IgD-negative memory B cell (primary cell): ENCODE results near the gene DMRTB1. TPM values are rescaled to one million over a fixed set of nuclear protein-coding genes. Genes with fewer than 3 reads are reported as not detected.

Experiments used
- H3K27ac Mint-ChIP-seq, 3 donors: one replicate each; pipeline ENCODE4 v1.8.0; 2020 to 2022; ENCODE audit warnings: mild to moderate bottlenecking in 3 of 3, mixed read lengths in 3 of 3, moderate library complexity in 1 of 3
- H3K27me3 Mint-ChIP-seq: one replicate; pipeline ENCODE4 v1.8.0; 2021; ENCODE audit warnings: mixed read lengths
- H3K36me3 Mint-ChIP-seq: one replicate; pipeline ENCODE4 v1.8.0; 2020; ENCODE audit warnings: mild to moderate bottlenecking, mixed read lengths
- H3K4me1 Mint-ChIP-seq, 3 donors: one replicate each; pipeline ENCODE4 v1.8.0; 2020 to 2022; ENCODE audit warnings: mixed read lengths in 3 of 3, mild to moderate bottlenecking in 1 of 3
- H3K4me3 Mint-ChIP-seq, 4 donors: one replicate each; pipeline ENCODE4 v1.8.0; 2020 to 2022; ENCODE audit warnings: mild to moderate bottlenecking in 4 of 4, mixed read lengths in 4 of 4, moderate library complexity in 3 of 4
- H3K9me3 Mint-ChIP-seq, 3 donors: one replicate each; pipeline ENCODE4 v1.8.0; 2020 to 2021; ENCODE audit warnings: mixed read lengths in 3 of 3, mild to moderate bottlenecking in 1 of 3
- polyA plus RNA-seq: library from polyadenylated mRNA; unstranded; fragments of 300-500 nt; fragmentation: Illumina TruSeq; gene quantifications from one replicate; pipeline ENCODE4 v1.2.3, GENCODE V29; 2021

The DMRTB1 gene
- polyA plus RNA-seq, 1 donor from 2014 or later = not detected

GRCh38 chr1:53511933-53512806 is 53.0 kb downstream of the DMRTB1 start:
- Mint-ChIP-seq H3K27me3 (peaks cover 3% of the 10 kb centered on the region), H3K9me3 (no peaks in the 10 kb centered on the region), H3K4me1 (peaks cover 0 to 2% (median 0%) of the 10 kb centered on the region in 3 donors), H3K27ac (no peak overlapping the region), H3K4me3 (no peak overlapping the region), H3K36me3 (no peaks in the 10 kb centered on the region)

GRCh38 chr1:53512807-53513755 is 53.9 kb downstream of the DMRTB1 start:
- H3K4me1 Mint-ChIP-seq = peaks cover 0 to 2% (median 0%) of the 10 kb centered on the region in 3 donors
- no peak overlapping the region for H3K27ac Mint-ChIP-seq
- no peak overlapping the region for H3K4me3 Mint-ChIP-seq
- H3K27me3 Mint-ChIP-seq = peaks cover 3% of the 10 kb centered on the region
- H3K9me3 Mint-ChIP-seq = no peaks in the 10 kb centered on the region
- H3K36me3 Mint-ChIP-seq = no peaks in the 10 kb centered on the region

GRCh38 chr1:53513846-53514245 is 54.6 kb downstream of the DMRTB1 start:
- Mint-ChIP-seq H3K4me1 (peaks cover 0 to 2% (median 0%) of the 10 kb centered on the region in 3 donors), H3K36me3 (no peaks in the 10 kb centered on the region), H3K27me3 (peaks cover 3% of the 10 kb centered on the region), H3K4me3 (no peak overlapping the region), H3K9me3 (no peaks in the 10 kb centered on the region), H3K27ac (no peak overlapping the region)

GRCh38 chr1:53514436-53514835 is 55.2 kb downstream of the DMRTB1 start:
- no peaks in the 10 kb centered on the region for H3K36me3 Mint-ChIP-seq
- no peak overlapping the region for H3K27ac Mint-ChIP-seq
- no peaks in the 10 kb centered on the region for H3K9me3 Mint-ChIP-seq
- H3K27me3 Mint-ChIP-seq = peaks cover 2% of the 10 kb centered on the region
- peaks cover 0 to 1% (median 0%) of the 10 kb centered on the region in 3 donors for H3K4me1 Mint-ChIP-seq
- no peak overlapping the region for H3K4me3 Mint-ChIP-seq

- Mint-ChIP-seq H3K4me1 (no peaks in the 10 kb centered on the region), H3K27me3 (no peaks in the 10 kb centered on the region), H3K4me3 (no peak overlapping the region), H3K36me3 (no peaks in the 10 kb centered on the region), H3K27ac (no peak overlapping the region), H3K9me3 (peaks cover 0 to under 1% (median 0%) of the 10 kb centered on the region in 3 donors)
Measured at GRCh38 chr1:53516181-53516580, 57.0 kb downstream of the DMRTB1 start.

Other genes starting within 250 kb of the DMRTB1 start
- 46.8 TPM for gene CZIB, start 238.8 kb upstream of the DMRTB1 start, polyA plus RNA-seq
- gene MAGOH, start 220.9 kb upstream of the DMRTB1 start, polyA plus RNA-seq = 98.5 TPM
- gene LRP8, start 131.3 kb upstream of the DMRTB1 start, polyA plus RNA-seq = 0.95 TPM